RWPE1 (cell line): ENCODE results near the gene VN1R5.

Experiments used
- CTCF ChIA-PET: fragments of 350-600 bp; sonication (Branson Sonifier 250); formaldehyde crosslinking; extraction: SDS; loops from one replicate; lab custom pipeline; 2021; lab: Yijun Ruan, JAX
- POLR2A ChIA-PET: fragments of 400-600 bp; formaldehyde crosslinking; extraction: SDS; loops from one replicate; lab custom pipeline; 2020; ENCODE audit warnings: antibody characterized with exemption; ENCODE audit not compliant: low non-redundant PET; lab: Yijun Ruan, JAX
- DNase-seq: peaks from one replicate; pipeline ENCODE4 v3.0.0; 2012; ENCODE audit warnings: low spot score
- H3K27ac ChIP-seq: fragments of 450-650 bp; 2 replicates; pipeline ENCODE4 v1.5.1; 2017
- TF ChIP-seq, protein P1 (sequence below): fragments of 450-650 bp; conservative IDR thresholded peaks from 2 replicates; pipeline ENCODE4 v1.5.1; 2017; ENCODE audit warnings: low read depth, mild to moderate bottlenecking

Gene VN1R5

DNA sequence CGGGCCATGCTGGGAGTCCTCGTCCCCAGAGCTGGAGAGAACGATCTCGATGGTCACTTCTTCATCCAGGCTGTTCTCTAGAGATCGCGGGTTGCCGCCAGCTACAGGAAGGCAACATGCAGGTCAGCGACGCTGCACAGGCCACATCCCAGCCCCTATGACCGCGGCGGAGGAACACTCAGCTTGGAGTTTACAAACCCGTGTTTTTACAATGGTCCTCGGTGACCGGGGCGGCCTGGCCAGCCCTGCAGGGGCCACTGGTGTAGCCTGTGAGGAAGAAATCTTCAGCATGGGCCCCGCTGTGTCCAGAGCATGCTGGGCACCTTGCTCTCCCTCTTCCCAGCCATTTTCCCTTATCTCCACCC, 45.3 kb downstream of the VN1R5 start:
- ChIA-PET POLR2A (no interaction called here), CTCF (interaction anchor here (0.6 kb wide), 1 partner anchor 448 kb away, joined by 3 read pairs; no protein-coding TSS in a partner anchor)
- DNase-seq = no peak
- no peak overlapping the region for H3K27ac ChIP-seq
- TF ChIP-seq, protein P1, sequence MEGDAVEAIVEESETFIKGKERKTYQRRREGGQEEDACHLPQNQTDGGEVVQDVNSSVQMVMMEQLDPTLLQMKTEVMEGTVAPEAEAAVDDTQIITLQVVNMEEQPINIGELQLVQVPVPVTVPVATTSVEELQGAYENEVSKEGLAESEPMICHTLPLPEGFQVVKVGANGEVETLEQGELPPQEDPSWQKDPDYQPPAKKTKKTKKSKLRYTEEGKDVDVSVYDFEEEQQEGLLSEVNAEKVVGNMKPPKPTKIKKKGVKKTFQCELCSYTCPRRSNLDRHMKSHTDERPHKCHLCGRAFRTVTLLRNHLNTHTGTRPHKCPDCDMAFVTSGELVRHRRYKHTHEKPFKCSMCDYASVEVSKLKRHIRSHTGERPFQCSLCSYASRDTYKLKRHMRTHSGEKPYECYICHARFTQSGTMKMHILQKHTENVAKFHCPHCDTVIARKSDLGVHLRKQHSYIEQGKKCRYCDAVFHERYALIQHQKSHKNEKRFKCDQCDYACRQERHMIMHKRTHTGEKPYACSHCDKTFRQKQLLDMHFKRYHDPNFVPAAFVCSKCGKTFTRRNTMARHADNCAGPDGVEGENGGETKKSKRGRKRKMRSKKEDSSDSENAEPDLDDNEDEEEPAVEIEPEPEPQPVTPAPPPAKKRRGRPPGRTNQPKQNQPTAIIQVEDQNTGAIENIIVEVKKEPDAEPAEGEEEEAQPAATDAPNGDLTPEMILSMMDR = no peak

DNA sequence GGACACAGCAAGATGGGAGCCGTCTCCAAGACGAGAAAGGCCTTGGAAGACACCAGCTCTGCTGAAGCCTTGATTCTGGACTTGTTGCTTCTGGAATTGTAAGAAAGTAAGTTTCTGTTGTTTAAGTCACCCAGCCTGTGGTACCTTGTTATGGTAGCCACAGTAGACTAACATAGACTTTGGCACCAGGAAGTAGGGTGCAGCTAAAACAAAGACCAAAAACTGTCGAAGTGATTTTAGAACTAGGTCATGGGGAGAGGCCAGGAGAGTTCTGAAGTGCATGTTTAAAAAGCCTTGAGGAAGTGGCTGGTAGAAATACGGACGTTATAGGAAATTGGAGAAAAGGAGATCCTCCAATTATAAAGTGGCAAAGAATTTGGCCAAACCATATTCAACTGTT, 47.3 kb downstream of the VN1R5 start:
- TF ChIP-seq, protein P1 = no peak
- H3K27ac ChIP-seq = no peak overlapping the region
- CTCF ChIA-PET = interaction anchor here (0.6 kb wide), 1 partner anchor 110 kb away, joined by 3 read pairs; no protein-coding TSS in a partner anchor
- no peak for DNase-seq
- POLR2A ChIA-PET = no interaction called here

DNA sequence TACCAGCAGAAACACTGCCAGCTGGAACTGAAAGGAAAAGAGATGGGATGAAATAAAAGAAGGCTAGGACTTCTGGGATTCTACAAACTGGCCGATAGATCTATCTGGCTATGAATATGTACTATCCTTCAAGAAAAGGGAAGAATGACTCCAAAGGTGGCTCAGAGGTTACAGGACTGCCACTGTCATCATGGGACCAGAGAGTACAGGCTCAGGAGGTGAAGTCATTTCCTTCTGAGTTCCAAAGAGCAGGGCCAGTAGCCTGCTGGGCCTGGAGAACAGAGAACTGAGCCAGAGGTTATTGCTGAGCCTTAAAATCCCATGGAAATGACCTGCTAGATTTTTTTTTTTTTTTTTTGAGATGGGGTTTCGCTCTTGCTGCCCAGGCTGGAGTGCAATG, 48.2 kb downstream of the VN1R5 start:
- no peak for DNase-seq
- POLR2A ChIA-PET = no interaction called here
- TF ChIP-seq, protein P1 = no peak
- H3K27ac ChIP-seq = no peak overlapping the region
- CTCF ChIA-PET = interaction anchor here (0.6 kb wide), 1 partner anchor 110 kb away, joined by 3 read pairs; no protein-coding TSS in a partner anchor
